Stimulated activated CD4-positive, alpha-beta T cell treated with anti-CD3 and anti-CD28 coated beads, Interleukin-2, amount 100 ng/mL, for 48 hours (primary cell): ENCODE results near the gene CASP9.

ENCODE experiments used
- DNase-seq, 2 donors: peaks; one replicate each; pipeline ENCODE4 v3.0.0-alpha.2; 2020

The CASP9 gene

DNA sequence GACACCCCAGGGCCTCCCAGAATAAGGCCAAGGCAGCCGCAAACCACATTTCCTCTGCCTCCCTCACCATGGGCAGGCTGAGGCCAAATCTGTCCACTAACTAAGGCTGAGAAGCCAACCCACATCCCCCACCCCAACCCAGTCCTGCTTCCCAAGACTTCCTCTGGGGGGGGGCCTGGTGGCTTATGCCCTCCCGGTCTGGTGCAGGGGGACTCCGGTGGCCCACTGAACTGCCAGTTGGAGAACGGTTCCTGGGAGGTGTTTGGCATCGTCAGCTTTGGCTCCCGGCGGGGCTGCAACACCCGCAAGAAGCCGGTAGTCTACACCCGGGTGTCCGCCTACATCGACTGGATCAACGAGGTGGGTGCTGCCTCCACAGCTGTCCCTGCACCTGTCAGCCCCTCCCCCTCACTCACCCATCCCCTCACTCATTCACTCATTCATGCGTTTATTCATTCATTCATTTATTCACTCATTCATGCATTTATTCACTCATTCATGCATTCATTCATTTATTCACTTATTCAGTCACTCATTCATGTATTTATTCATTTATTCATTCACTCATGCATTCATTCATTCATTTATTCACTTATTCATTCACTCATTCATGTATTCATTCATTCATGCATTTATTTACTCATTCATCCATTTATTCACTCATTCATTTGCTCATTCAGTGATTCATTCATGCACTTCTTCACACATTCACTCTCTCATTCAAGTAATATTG lies 78.5 kb downstream of the CASP9 start:
- no peak for DNase-seq

DNA sequence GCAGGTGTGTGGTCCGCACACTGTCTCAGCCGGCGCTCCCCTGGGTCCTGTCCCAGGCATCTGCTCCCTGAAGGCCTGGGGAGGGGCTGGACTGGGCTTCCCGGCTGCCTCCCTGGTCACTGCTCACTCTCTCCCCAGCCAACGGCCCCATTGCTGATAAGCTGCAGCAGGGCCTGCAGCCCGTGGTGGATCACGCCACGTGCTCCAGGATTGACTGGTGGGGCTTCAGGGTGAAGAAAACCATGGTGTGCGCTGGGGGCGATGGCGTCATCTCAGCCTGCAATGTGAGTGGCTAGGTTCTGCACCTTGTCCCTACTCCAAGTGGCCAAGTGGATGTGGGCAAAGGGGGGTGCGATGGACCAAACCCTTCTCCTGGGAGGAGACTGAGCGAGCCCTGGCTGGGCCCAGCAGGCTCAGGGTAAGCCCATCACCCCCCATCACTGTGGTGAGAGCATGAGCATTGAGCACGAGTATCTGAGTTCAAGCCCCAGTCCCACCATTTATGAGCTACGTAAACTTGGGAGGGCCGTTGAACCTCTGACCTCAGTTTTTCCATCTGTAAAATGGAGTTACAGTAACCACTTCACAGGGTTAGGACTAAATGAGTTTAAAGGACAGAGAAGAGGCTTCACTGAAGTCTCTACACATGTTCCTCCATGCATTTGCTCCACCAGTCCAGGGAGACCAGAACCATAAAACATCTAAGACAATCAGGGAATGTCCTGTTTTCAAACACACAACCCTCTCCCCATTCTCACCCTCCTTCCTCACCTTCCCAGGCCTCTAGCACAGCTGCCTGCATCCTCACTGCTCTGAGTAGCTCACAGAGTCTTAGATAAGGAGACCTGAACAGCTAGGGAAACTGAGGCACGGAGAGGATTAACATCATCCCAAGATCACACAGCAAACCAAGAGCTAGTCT lies 79.3 kb downstream of the CASP9 start:
- no peak for DNase-seq

DNA sequence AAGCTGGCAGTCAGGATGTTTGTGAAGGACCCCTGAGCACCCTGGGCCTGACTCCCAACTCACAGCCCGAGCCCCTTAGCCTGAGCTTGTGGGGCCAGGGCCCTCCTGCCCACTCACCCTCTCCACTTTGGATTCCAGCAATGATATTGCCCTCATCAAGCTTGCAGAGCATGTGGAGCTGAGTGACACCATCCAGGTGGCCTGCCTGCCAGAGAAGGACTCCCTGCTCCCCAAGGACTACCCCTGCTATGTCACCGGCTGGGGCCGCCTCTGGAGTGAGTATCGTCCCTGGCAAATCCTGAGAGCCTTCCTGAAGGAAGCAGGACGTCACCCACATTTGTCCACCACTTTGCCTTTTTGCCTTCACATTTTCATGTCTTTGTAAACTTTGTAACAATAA lies 80.7 kb downstream of the CASP9 start:
- no peak for DNase-seq

DNA sequence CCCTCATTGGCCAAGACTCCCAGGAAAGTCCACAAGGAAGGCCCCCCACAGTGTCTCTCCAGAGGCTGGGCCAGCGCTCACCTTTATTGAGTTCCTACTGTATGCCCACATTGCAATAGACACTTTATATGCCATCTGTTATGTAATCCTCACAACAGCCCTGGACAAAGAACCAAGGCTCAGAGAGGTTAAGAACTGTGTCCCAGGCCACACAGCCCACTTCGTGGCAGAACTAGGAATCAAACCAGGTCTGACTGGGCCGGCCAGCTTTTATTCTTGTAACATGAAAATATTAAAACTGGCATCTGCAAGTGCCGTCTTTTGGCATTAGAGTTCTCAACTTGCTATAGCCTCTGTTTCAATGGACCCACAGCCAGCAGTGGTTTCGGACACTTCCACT lies 81.3 kb downstream of the CASP9 start:
- DNase-seq, result no peak

DNA sequence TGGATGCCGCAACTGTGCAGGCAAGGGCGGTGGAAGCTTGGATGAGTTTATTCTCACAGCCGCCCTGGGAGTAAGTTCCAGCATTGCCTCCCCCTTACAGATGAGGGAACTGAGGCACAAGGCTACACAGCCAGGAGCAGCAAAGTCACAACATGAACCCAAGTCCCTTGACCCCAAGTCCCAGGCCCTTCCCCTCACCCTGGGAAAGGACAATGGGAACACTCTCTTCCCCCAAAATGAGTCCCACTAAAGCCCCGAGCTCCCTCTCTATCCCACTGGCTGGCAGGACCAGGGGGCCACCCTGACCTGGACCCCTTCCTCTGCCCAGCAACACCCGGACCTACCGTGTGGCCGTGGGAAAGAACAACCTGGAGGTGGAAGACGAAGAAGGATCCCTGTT lies 81.9 kb downstream of the CASP9 start:
- DNase-seq, result no peak
